HG02852 (cell line): ENCODE measurements around the gene APOA4.

Experiments used
- ATAC-seq: cut with Tn5 transposase; IDR thresholded peaks from one replicate; pipeline ENCODE4 v1.9.1; 2021; ENCODE audit warnings: mild to moderate bottlenecking, moderate library complexity; ENCODE audit not compliant: unreplicated experiment

The APOA4 gene

GRCh38 chr11:116831790-116832349 lies 8.8 kb upstream of the APOA4 start:
- no peak for ATAC-seq

- ATAC-seq: no peak
These were observed 7.2 kb upstream of the APOA4 start for GRCh38 chr11:116830184-116830912.

- no peak for ATAC-seq
These were observed 6.5 kb upstream of the APOA4 start, which contains the start of gene APOC3 for GRCh38 chr11:116829525-116830183. Gene APOC3, plus strand, starts transcription at chr11:116829907. Its CDS starts 676 bp downstream, at chr11:116830583.

- no peak for ATAC-seq
These were observed 5.8 kb upstream of the APOA4 start for GRCh38 chr11:116828632-116829524.

- ATAC-seq: no peak
These were observed 4.4 kb upstream of the APOA4 start for GRCh38 chr11:116827461-116827860.

GRCh38 chr11:116826751-116827431 lies 3.8 kb upstream of the APOA4 start:
- ATAC-seq: no peak

GRCh38 chr11:116825854-116826750 lies 3.0 kb upstream of the APOA4 start:
- ATAC-seq: no peak

GRCh38 chr11:116825434-116825833 lies 2.3 kb upstream of the APOA4 start:
- ATAC-seq: no peak

GRCh38 chr11:116822575-116822974 lies 529 bp downstream of the APOA4 start:
- ATAC-seq: no peak

GRCh38 chr11:116821050-116821918 lies 1.8 kb downstream of the APOA4 start:
- ATAC-seq: no peak

GRCh38 chr11:116819049-116819448 lies 4.1 kb downstream of the APOA4 start:
- ATAC-seq: no peak

- no peak for ATAC-seq
These were observed 8.6 kb downstream of the APOA4 start for GRCh38 chr11:116814502-116814901.

- ATAC-seq: no peak
These were observed 9.2 kb downstream of the APOA4 start for GRCh38 chr11:116813781-116814471.

- no peak for ATAC-seq
These were observed 9.9 kb downstream of the APOA4 start for GRCh38 chr11:116813170-116813569.

- no peak for ATAC-seq
These were observed 11.0 kb downstream of the APOA4 start for GRCh38 chr11:116812109-116812508.

GRCh38 chr11:116811194-116811593 lies 11.9 kb downstream of the APOA4 start:
- no peak for ATAC-seq

- no peak for ATAC-seq
These were observed 14.6 kb downstream of the APOA4 start for GRCh38 chr11:116808262-116809175.
